ENCODE data around the gene RPN1. TPM values are rescaled to one million over a fixed set of nuclear protein-coding genes. Genes with fewer than 3 reads are reported as not detected.
"Not testable (repeated sequence)": the region's sequence is repeated elsewhere in the genome, so short reads cannot be mapped to it uniquely, and the experiment has no call there.

Gene RPN1
- total RNA-seq, 1 donor from 2014 or later = 159 TPM

DNA sequence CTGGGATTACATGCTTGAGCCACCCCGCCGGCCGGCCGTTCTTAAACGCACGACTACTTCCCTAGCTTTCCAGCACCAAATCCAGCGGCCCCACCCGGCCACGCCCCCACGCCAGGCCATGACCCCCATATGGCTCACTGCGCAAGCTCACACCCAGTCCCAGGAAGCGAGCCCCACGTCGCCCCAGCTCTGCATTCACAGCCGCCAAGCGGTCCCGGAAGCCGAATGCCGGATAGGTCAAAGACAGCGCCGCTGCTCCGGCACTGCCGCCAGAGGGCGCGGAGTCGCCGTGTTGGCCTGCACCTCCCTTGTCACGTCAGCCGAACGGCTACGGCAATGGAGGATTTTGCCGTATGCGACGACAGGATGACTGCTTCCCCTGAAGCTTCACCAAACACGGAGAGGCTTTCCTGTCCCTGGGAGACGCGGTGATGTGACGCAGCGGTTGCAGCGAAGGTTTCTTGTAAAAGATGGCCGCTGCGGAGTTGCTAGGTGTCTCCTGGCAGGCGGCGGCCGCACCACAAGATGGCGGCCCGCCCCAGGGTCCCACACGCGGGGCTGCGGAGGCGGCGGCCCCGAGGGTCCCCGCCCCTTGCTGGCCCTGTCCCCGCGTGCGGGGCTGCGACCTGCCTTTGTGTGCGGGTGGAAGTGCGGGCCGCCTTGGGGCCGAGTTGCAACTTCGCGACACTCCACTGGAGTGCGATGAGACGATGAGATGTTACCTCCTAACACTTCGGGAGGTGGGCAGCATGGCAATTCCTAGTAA is 30.2 kb upstream of the RPN1 start:
- no peaks in the 10 kb centered on the region for H3K36me3 ChIP-seq (ENCODE audit: control insufficient read depth in 3 of 3, insufficient read depth in 3 of 3, low read length in 3 of 3)
- no peaks in the 10 kb centered on the region for H3K27me3 ChIP-seq (ENCODE audit: control insufficient read depth in 3 of 3, insufficient read depth in 3 of 3, low read length in 3 of 3)
- H3K27ac ChIP-seq (ENCODE audit: low read depth, low read length) = peak overlapping the region; percentile 88
- H3K4me3 ChIP-seq (ENCODE audit: low read length in 3 of 3) = peak overlapping the region; percentile 80 to 99 (median 99)
- peaks cover 3 to 9% (median 5%) of the 10 kb centered on the region in 3 donors for H3K4me1 ChIP-seq (ENCODE audit: control insufficient read depth in 3 of 3, insufficient read depth in 3 of 3, low read length in 3 of 3)
- H3K9ac ChIP-seq (ENCODE audit: low read depth in 1 of 3, low read length in 3 of 3) = peak overlapping the region; percentile 75 to 98 (median 97)
- H3K9me3 ChIP-seq (ENCODE audit: control insufficient read depth in 3 of 3, low read length in 3 of 3) = no peaks in the 10 kb centered on the region

GRCh38 chr3:128679338-128679737 is 28.7 kb upstream of the RPN1 start:
- no peaks in the 10 kb centered on the region for H3K36me3 ChIP-seq (ENCODE audit: control insufficient read depth in 3 of 3, insufficient read depth in 3 of 3, low read length in 3 of 3)
- no peak overlapping the region for H3K4me3 ChIP-seq (ENCODE audit: low read length in 3 of 3)
- no peaks in the 10 kb centered on the region for H3K27me3 ChIP-seq (ENCODE audit: control insufficient read depth in 3 of 3, insufficient read depth in 3 of 3, low read length in 3 of 3)
- no peaks in the 10 kb centered on the region for H3K9me3 ChIP-seq (ENCODE audit: control insufficient read depth in 3 of 3, low read length in 3 of 3)
- no peak overlapping the region for H3K9ac ChIP-seq (ENCODE audit: low read depth in 1 of 3, low read length in 3 of 3)
- peaks cover 3 to 9% (median 5%) of the 10 kb centered on the region in 3 donors for H3K4me1 ChIP-seq (ENCODE audit: control insufficient read depth in 3 of 3, insufficient read depth in 3 of 3, low read length in 3 of 3)
- H3K27ac ChIP-seq (ENCODE audit: low read depth, low read length) = no peak overlapping the region

DNA sequence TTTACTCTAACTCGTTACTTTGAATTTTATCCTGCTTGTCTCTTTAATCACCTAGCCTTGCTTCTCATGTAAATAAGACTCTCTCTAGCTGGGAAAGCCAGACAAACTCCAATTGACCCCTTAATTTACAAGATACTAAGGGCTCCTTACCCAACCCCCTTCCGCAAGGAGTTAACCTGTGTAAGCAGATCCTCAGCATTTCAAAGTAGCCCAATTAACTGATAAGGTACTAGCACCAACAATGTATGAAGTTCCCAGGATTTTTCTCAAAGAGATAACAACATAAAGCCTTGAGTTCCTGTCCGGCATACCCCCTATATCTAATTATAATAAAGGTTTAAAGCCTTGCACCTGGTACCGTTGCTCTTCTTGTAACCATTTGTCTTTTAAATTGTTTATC is 25.2 kb upstream of the RPN1 start:
- H3K4me3 ChIP-seq (ENCODE audit: low read length in 3 of 3); H3K27ac ChIP-seq (ENCODE audit: low read depth, low read length); H3K4me1 ChIP-seq (ENCODE audit: control insufficient read depth in 3 of 3, insufficient read depth in 3 of 3, low read length in 3 of 3); H3K27me3 ChIP-seq (ENCODE audit: control insufficient read depth in 3 of 3, insufficient read depth in 3 of 3, low read length in 3 of 3); H3K9ac ChIP-seq (ENCODE audit: low read depth in 1 of 3, low read length in 3 of 3); H3K36me3 ChIP-seq (ENCODE audit: control insufficient read depth in 3 of 3, insufficient read depth in 3 of 3, low read length in 3 of 3); H3K9me3 ChIP-seq (ENCODE audit: control insufficient read depth in 3 of 3, low read length in 3 of 3): not testable (repeated sequence)

DNA sequence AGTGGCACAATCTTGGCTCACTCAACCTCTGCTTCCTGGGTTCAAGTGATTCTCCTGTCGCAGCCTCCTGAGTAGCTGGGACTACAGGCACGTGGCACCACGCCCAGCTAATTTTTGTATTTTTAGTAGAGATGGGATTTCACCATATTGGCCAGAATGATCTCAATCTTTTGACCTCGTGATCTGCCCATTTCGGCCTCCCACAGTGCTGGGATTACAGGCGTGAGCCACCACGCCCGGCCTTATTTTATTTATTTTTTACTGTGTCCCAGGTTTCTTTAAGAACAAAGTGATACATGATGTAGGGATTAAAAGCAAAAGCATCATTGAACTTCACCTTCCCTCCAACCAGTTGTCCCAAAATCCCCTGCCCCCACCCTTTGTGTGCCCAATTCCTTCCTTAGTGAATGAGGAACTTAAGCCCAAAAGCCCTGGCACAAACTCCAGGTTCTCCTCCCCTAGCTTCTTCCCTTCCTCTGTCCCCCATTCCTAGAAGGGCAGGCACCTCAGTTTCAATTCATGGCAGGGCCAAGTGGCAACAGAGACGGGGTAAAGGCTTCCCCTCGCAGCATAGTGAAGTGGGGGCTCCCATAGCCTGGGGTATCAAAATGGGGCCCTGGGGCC is 23.7 kb upstream of the RPN1 start:
- H3K36me3 ChIP-seq (ENCODE audit: control insufficient read depth in 3 of 3, insufficient read depth in 3 of 3, low read length in 3 of 3) = no peaks in the 10 kb centered on the region
- no peak overlapping the region for H3K27ac ChIP-seq (ENCODE audit: low read depth, low read length)
- H3K9me3 ChIP-seq (ENCODE audit: control insufficient read depth in 3 of 3, low read length in 3 of 3) = no peaks in the 10 kb centered on the region
- H3K4me3 ChIP-seq (ENCODE audit: low read length in 3 of 3) = no peak overlapping the region
- no peak overlapping the region for H3K9ac ChIP-seq (ENCODE audit: low read depth in 1 of 3, low read length in 3 of 3)
- no peaks in the 10 kb centered on the region for H3K4me1 ChIP-seq (ENCODE audit: control insufficient read depth in 3 of 3, insufficient read depth in 3 of 3, low read length in 3 of 3)
- no peaks in the 10 kb centered on the region for H3K27me3 ChIP-seq (ENCODE audit: control insufficient read depth in 3 of 3, insufficient read depth in 3 of 3, low read length in 3 of 3)

DNA sequence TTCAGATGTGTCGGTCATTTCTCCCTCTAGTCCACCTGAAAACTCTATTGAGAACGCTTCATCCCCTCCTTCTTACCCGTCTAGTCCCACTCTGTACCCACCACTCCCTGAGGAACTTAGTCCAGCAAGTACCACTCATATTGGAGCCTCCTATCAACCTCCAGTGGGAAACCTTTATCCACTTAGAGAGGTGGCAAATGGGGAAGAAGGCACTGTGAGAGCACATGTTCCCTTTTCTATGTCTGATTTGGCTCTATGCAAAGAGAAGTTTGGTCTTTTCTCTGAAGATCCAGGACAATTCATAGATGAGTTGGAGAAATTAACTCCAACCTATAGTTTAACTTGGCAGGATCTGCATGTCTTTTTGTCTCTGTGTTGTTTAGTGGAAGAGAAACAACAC is 17.0 kb upstream of the RPN1 start:
- no peak overlapping the region for H3K9ac ChIP-seq (ENCODE audit: low read depth in 1 of 3, low read length in 3 of 3)
- H3K4me3 ChIP-seq (ENCODE audit: low read length in 3 of 3) = no peak overlapping the region
- H3K27me3 ChIP-seq (ENCODE audit: control insufficient read depth in 3 of 3, insufficient read depth in 3 of 3, low read length in 3 of 3) = peaks cover 0 to 2% (median 0%) of the 10 kb centered on the region in 3 donors
- H3K4me1 ChIP-seq (ENCODE audit: control insufficient read depth in 3 of 3, insufficient read depth in 3 of 3, low read length in 3 of 3) = no peaks in the 10 kb centered on the region
- no peak overlapping the region for H3K27ac ChIP-seq (ENCODE audit: low read depth, low read length)
- no peaks in the 10 kb centered on the region for H3K36me3 ChIP-seq (ENCODE audit: control insufficient read depth in 3 of 3, insufficient read depth in 3 of 3, low read length in 3 of 3)
- H3K9me3 ChIP-seq (ENCODE audit: control insufficient read depth in 3 of 3, low read length in 3 of 3) = no peaks in the 10 kb centered on the region

- H3K27me3 ChIP-seq (ENCODE audit: control insufficient read depth in 3 of 3, insufficient read depth in 3 of 3, low read length in 3 of 3) = peaks cover 0 to 2% (median 0%) of the 10 kb centered on the region in 3 donors
- no peak overlapping the region for H3K4me3 ChIP-seq (ENCODE audit: low read length in 3 of 3)
- no peaks in the 10 kb centered on the region for H3K4me1 ChIP-seq (ENCODE audit: control insufficient read depth in 3 of 3, insufficient read depth in 3 of 3, low read length in 3 of 3)
- no peaks in the 10 kb centered on the region for H3K9me3 ChIP-seq (ENCODE audit: control insufficient read depth in 3 of 3, low read length in 3 of 3)
- H3K36me3 ChIP-seq (ENCODE audit: control insufficient read depth in 3 of 3, insufficient read depth in 3 of 3, low read length in 3 of 3) = no peaks in the 10 kb centered on the region
- no peak overlapping the region for H3K27ac ChIP-seq (ENCODE audit: low read depth, low read length)
- H3K9ac ChIP-seq (ENCODE audit: low read depth in 1 of 3, low read length in 3 of 3) = peak overlapping the region in 1 of 3 donors; percentile 8
Observed at GRCh38 chr3:128665362-128666021, 14.9 kb upstream of the RPN1 start.

DNA sequence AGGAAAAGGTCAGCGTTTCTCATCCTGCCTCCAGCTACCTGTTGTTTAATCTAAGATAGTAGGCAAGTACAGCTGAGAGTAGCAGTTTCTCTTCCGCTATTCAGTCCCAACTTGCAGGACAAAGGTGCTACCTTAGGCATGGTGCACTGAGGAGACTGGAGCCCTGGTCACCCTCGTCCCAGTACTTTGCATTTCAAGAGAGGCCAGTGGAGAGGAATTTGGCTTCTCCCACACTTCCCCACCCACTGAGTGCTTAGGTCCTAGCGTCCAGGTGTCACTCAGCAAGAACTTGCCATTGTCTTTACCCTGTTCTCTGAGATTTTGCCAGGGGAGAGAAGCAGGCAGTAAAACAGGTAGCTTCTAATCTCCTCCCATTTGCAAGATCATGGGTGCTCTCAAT is 12.5 kb upstream of the RPN1 start:
- no peak overlapping the region for H3K27ac ChIP-seq (ENCODE audit: low read depth, low read length)
- no peaks in the 10 kb centered on the region for H3K27me3 ChIP-seq (ENCODE audit: control insufficient read depth in 3 of 3, insufficient read depth in 3 of 3, low read length in 3 of 3)
- H3K4me3 ChIP-seq (ENCODE audit: low read length in 3 of 3) = no peak overlapping the region
- no peak overlapping the region for H3K9ac ChIP-seq (ENCODE audit: low read depth in 1 of 3, low read length in 3 of 3)
- no peaks in the 10 kb centered on the region for H3K9me3 ChIP-seq (ENCODE audit: control insufficient read depth in 3 of 3, low read length in 3 of 3)
- no peaks in the 10 kb centered on the region for H3K4me1 ChIP-seq (ENCODE audit: control insufficient read depth in 3 of 3, insufficient read depth in 3 of 3, low read length in 3 of 3)
- H3K36me3 ChIP-seq (ENCODE audit: control insufficient read depth in 3 of 3, insufficient read depth in 3 of 3, low read length in 3 of 3) = no peaks in the 10 kb centered on the region

DNA sequence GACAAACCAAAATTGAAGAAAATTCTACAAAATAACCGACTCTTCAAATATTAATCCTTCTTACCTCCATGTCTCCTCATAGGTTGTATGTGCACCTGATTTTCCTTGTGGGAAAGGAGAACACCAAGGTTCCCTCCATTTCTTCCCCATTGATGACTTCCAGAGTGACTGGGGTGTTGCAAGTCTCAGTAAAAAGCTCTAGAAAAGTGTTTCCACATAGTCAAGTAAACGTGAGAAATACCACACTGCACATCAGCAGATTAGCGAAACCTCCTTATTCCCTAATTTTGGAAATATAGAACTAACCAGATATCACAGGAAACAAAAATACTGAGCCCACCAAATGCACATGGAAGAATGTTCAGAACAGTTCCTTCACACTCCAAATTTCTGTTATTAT is 4.9 kb upstream of the RPN1 start:
- H3K27me3 ChIP-seq (ENCODE audit: control insufficient read depth in 3 of 3, insufficient read depth in 3 of 3, low read length in 3 of 3) = no peaks in the 10 kb centered on the region
- no peaks in the 10 kb centered on the region for H3K9me3 ChIP-seq (ENCODE audit: control insufficient read depth in 3 of 3, low read length in 3 of 3)
- H3K9ac ChIP-seq (ENCODE audit: low read depth in 1 of 3, low read length in 3 of 3) = no peak overlapping the region
- H3K36me3 ChIP-seq (ENCODE audit: control insufficient read depth in 3 of 3, insufficient read depth in 3 of 3, low read length in 3 of 3) = no peaks in the 10 kb centered on the region
- no peak overlapping the region for H3K4me3 ChIP-seq (ENCODE audit: low read length in 3 of 3)
- H3K27ac ChIP-seq (ENCODE audit: low read depth, low read length) = no peak overlapping the region
- peaks cover 0 to 5% (median 0%) of the 10 kb centered on the region in 3 donors for H3K4me1 ChIP-seq (ENCODE audit: control insufficient read depth in 3 of 3, insufficient read depth in 3 of 3, low read length in 3 of 3)

DNA sequence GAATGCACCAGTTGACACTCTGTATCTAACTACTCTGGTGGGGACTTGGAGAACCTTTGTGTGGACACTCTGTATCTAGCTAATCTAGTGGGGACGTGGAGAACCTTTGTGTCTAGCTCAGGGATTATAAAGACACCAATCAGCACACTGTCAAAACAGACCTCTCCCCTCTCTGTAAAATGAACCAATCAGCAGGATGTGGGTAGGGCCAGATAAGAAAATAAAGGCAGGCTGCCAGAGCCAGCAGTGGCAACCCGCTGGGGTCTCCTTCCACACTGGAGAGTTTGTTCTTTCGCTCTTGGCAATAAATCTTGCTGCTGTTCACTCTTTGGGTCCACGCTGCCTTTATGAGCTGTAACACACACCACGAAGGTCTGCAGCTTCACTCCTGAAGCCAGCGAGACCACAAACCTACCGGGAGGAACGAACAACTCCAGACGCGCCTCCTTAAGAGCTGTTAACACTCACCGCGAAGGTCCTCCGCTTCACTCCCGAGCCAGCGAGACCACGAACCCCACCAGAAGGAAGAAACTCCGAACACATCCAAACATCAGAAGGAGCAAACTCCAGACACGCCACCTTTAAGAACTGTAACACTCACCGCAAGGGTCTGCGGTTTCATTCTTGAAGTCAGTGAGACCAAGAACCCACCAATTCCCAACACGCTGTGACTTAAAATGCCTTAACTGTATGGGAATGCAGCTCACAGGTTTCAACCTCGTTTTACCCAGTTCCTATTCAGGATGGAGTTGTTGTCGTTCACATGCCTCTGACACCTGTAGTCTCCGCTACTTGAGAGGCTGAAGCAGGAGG is 3.6 kb upstream of the RPN1 start:
- H3K9me3 ChIP-seq (ENCODE audit: control insufficient read depth in 3 of 3, low read length in 3 of 3); H3K36me3 ChIP-seq (ENCODE audit: control insufficient read depth in 3 of 3, insufficient read depth in 3 of 3, low read length in 3 of 3); H3K27ac ChIP-seq (ENCODE audit: low read depth, low read length); H3K27me3 ChIP-seq (ENCODE audit: control insufficient read depth in 3 of 3, insufficient read depth in 3 of 3, low read length in 3 of 3); H3K9ac ChIP-seq (ENCODE audit: low read depth in 1 of 3, low read length in 3 of 3): not testable (repeated sequence)
- H3K4me1 ChIP-seq (ENCODE audit: control insufficient read depth in 3 of 3, insufficient read depth in 3 of 3, low read length in 3 of 3) = peaks cover 0 to 10% (median 4%) of the 10 kb centered on the region in 3 donors
- H3K4me3 ChIP-seq (ENCODE audit: low read length in 3 of 3) = peak overlapping the region in 1 of 3 donors; percentile 35

Measured in skeletal muscle tissue (tissue), 4 donors.